ENCODE results near the gene NUCKS1.

Gene NUCKS1

GRCh38 chr1:205687242-205687641 is 62.7 kb downstream of the NUCKS1 start:
- in situ Hi-C loops (cut with MboI; ENCODE audit: low pct_unique_long_range_greater_than_20kb, low sequenced_read_pairs, unreplicated experiment): no loop called here
- TF ChIP-seq CTCF (IDR thresholded peaks at IDR 0.05; ENCODE audit: extremely low read depth, insufficient read depth, missing control alignments): no peak
- DNase-seq (ENCODE audit: low spot score): no peak

- no peak for TF ChIP-seq CTCF (IDR thresholded peaks at IDR 0.05; ENCODE audit: extremely low read depth, insufficient read depth, missing control alignments)
- no peak for DNase-seq (ENCODE audit: low spot score)
- in situ Hi-C loops (cut with MboI; ENCODE audit: low pct_unique_long_range_greater_than_20kb, low sequenced_read_pairs, unreplicated experiment): no loop called here
These were observed 68.6 kb downstream of the NUCKS1 start for GRCh38 chr1:205681364-205681763.

- in situ Hi-C loops (cut with MboI; ENCODE audit: low pct_unique_long_range_greater_than_20kb, low sequenced_read_pairs, unreplicated experiment): no loop called here
- peak; percentile 65 for DNase-seq (ENCODE audit: low spot score)
- no peak for TF ChIP-seq CTCF (IDR thresholded peaks at IDR 0.05; ENCODE audit: extremely low read depth, insufficient read depth, missing control alignments)
These were observed 69.7 kb downstream of the NUCKS1 start, which contains the start of gene SLC45A3 for GRCh38 chr1:205680073-205680851. SLC45A3 (minus strand) TSS chr1:205680509; CDS start chr1:205664656, 15,853 bp downstream.

- in situ Hi-C loops (cut with MboI; ENCODE audit: low pct_unique_long_range_greater_than_20kb, low sequenced_read_pairs, unreplicated experiment): no loop called here
- no peak for TF ChIP-seq CTCF (IDR thresholded peaks at IDR 0.05; ENCODE audit: extremely low read depth, insufficient read depth, missing control alignments)
- DNase-seq (ENCODE audit: low spot score): no peak
These were observed 71.5 kb downstream of the NUCKS1 start for GRCh38 chr1:205678286-205679111.

- DNase-seq (ENCODE audit: low spot score): no peak
- in situ Hi-C loops (cut with MboI; ENCODE audit: low pct_unique_long_range_greater_than_20kb, low sequenced_read_pairs, unreplicated experiment): no loop called here
- TF ChIP-seq CTCF (IDR thresholded peaks at IDR 0.05; ENCODE audit: extremely low read depth, insufficient read depth, missing control alignments): no peak
These were observed 72.8 kb downstream of the NUCKS1 start for GRCh38 chr1:205677167-205677566.

GRCh38 chr1:205676597-205676996 is 73.4 kb downstream of the NUCKS1 start:
- in situ Hi-C loops (cut with MboI; ENCODE audit: low pct_unique_long_range_greater_than_20kb, low sequenced_read_pairs, unreplicated experiment): no loop called here
- no peak for TF ChIP-seq CTCF (IDR thresholded peaks at IDR 0.05; ENCODE audit: extremely low read depth, insufficient read depth, missing control alignments)
- DNase-seq (ENCODE audit: low spot score): no peak

All from GM13977 (cell line).